ENCODE measurements around the gene BAZ1B.
"Not testable (repeated sequence)": the region's sequence is repeated elsewhere in the genome, so short reads cannot be mapped to it uniquely, and the experiment has no call there.

Gene BAZ1B

GRCh38 chr7:73425356-73425983 is 96.6 kb downstream of the BAZ1B start:
- DNase-seq: no peak

- no peak for DNase-seq
Observed at GRCh38 chr7:73424489-73424885, 97.6 kb downstream of the BAZ1B start.

- DNase-seq: no peak
Observed at GRCh38 chr7:73423519-73424488, 98.3 kb downstream of the BAZ1B start.

GRCh38 chr7:73420610-73421009 is 101.5 kb downstream of the BAZ1B start:
- DNase-seq: not testable (repeated sequence)

GRCh38 chr7:73420016-73420415 is 102.1 kb downstream of the BAZ1B start:
- DNase-seq: not testable (repeated sequence)

- no peak for DNase-seq
Observed at GRCh38 chr7:73418113-73418703, 103.9 kb downstream of the BAZ1B start.

- not testable (repeated sequence) for DNase-seq
Observed at GRCh38 chr7:73410541-73411131, 111.5 kb downstream of the BAZ1B start.

GRCh38 chr7:73404860-73405259 is 117.2 kb downstream of the BAZ1B start:
- DNase-seq: not testable (repeated sequence)

- DNase-seq: not testable (repeated sequence)
Observed at GRCh38 chr7:73399185-73400050, 122.7 kb downstream of the BAZ1B start.

- no peak for DNase-seq
Observed at GRCh38 chr7:73397521-73398281, 124.4 kb downstream of the BAZ1B start.

- no peak for DNase-seq
Observed at GRCh38 chr7:73395538-73396503, 126.3 kb downstream of the BAZ1B start.

- no peak for DNase-seq
Observed at GRCh38 chr7:73394422-73394821, 127.7 kb downstream of the BAZ1B start.

GRCh38 chr7:73391396-73391795 is 130.7 kb downstream of the BAZ1B start:
- no peak for DNase-seq
